NCI-H524 treated with DMSO at 0.1 percent for 48 hours (cell line): ENCODE data around the gene PPM1M.

Source experiments
- DNase-seq: peaks from one replicate; lab custom pipeline; 2025; lab: John Stamatoyannopoulos, UW

The PPM1M gene

DNA sequence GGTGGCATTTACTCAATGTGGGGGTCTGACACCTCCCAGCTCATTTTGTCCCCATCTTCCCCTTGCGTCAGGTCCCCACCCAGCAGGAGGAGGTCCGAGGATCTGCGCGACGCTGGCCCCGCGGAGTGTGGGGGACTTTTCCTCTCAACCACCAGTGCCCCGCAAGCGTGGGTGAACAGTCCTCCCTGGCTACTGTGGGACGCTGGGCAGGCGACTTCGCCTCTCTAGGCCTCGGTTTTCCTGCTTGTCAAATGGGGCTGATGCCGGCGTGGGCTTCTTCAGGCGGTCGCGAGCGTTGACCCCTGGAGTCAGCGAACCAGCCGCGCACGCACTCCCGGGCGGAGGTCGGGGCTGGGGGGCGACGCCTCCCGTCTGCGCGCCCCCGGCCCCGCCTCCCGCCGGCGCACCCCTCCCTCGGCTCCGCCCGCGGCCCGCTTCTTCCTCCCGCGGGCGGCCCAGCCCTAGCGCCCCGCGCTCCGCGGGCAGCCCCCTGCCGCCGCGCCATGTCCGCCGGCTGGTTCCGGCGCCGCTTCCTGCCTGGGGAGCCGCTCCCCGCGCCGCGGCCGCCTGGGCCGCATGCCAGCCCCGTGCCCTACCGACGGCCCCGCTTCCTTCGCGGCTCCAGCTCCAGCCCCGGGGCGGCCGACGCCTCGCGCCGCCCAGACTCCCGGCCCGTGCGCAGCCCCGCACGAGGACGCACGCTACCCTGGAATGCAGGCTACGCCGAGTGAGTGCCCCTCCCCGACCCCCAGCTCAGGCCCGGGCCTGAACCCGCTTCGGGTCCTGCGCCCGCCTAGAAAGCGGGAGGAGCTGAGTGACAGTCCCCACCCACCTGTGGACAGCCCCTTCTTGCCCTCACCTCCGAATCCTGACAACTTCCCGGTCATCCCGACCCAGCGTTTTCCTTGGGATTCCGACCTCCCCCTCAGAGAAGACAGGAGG is at the start of gene PPM1M:
Gene PPM1M (plus strand): TSS at position 438 of the 942 bp plus-strand sequence. CDS start 66 bp downstream, at position 504.
- DNase-seq = no peak

GRCh38 chr3:52195823-52196331 is 49.7 kb upstream of the PPM1M start:
- DNase-seq = no peak

GRCh38 chr3:52196977-52197376 is 48.6 kb upstream of the PPM1M start:
- DNase-seq = no peak

- DNase-seq = no peak
Observed at GRCh38 chr3:52197499-52197841, 48.1 kb upstream of the PPM1M start.

DNA sequence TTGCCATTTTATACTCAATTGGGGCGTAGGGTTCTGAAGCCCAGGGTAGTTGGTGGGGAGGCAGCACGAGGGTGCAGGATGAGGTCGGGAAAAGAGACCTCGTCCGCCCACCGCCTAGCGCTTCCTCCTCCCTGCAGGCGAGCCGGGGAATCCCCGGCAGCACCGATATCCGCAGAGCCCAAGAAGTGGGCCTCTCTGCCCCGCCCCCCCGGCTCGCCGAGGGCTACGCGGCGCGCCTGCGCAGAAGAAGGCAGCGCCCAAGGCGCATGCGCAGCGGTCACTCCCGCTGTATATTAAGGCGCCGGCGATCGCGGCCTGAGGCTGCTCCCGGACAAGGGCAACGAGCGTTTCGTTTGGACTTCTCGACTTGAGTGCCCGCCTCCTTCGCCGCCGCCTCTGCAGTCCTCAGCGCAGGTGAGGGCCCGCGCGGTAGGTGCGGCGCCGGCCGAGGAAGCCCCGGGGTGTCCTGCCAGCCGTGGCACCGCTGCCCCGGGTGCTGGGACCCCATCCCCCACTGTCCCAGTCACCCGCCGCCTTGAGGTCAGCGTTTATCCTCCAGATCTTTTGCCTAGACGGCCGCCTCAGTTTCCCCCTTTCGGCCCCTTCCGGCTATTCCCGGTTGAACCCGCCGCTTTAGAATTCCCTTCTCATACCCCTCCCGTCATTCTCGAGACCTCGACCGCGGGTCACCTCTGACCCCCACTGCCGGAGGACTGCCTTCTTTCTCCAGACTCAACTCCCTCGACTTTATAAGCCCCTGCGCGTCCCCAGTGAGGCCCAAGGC is 47.5 kb upstream of the PPM1M start, which contains the start of gene ALAS1:
Gene ALAS1 (plus strand): TSS at position 319 of the 784 bp plus-strand sequence. CDS start 1,082 bp downstream, outside the sequence.
- DNase-seq = peak; percentile 52

GRCh38 chr3:52198643-52199608 is 46.6 kb upstream of the PPM1M start:
- DNase-seq = no peak

DNA sequence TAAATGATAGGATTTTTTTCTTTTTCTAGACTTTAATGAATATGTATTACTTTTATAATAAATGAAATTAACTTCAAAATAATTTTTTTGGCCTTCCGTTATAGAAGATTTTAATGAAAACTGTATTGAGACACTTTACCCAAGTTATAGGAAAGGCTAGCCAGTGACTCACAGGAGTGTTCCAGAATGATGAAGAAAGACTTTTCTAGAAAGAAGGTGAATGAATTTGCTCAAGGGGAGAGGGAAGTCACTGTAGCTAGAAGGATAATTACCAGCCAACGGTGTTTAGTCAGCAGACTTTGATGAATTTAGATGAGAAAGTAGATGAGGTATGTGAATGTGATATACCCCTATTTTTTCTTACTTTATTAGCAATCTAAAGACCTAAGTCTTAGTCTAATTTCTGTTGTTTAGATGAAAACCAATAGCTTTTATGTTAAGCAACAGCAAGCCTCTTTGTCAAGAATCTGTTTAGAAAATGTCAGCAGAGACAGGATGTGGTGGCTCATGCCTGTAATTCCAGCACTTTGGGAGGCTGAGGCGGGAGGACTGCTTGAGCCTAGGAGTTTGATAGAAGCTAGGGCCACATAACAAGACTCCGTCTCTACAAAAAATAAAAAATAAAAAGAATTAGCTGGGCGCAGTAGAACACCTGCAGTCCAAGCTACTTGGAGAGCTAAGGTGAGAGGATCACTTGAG is 44.4 kb upstream of the PPM1M start:
- DNase-seq = no peak

DNA sequence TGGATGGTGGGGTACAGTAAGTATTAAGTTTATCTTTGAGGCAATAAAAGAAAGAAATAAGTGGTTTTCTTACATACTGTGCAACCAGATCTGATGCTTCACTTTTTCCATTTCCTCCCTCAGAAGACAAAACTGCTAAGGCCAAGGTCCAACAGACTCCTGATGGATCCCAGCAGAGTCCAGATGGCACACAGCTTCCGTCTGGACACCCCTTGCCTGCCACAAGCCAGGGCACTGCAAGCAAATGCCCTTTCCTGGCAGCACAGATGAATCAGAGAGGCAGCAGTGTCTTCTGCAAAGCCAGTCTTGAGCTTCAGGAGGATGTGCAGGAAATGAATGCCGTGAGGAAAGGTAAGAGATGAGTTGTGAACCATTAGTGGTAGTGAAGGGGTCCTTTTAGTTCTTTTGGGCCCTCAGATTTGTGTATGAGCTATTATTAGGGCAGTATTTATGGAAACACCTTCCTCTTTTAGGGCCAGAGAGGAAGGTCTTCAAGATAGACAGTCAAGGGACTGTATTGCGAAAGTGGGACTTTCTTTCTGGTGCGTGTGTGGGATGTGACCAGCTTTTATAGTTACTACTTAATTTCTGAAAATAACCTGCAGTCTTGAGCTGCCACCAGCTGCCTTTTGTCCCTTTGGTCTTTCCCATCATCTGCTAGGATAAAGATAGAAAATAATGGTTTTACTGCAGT is 43.0 kb upstream of the PPM1M start:
- DNase-seq = no peak

- no peak for DNase-seq
Observed at GRCh38 chr3:52203701-52204100, 41.9 kb upstream of the PPM1M start.

GRCh38 chr3:52204337-52205073 is 41.1 kb upstream of the PPM1M start:
- no peak for DNase-seq

DNA sequence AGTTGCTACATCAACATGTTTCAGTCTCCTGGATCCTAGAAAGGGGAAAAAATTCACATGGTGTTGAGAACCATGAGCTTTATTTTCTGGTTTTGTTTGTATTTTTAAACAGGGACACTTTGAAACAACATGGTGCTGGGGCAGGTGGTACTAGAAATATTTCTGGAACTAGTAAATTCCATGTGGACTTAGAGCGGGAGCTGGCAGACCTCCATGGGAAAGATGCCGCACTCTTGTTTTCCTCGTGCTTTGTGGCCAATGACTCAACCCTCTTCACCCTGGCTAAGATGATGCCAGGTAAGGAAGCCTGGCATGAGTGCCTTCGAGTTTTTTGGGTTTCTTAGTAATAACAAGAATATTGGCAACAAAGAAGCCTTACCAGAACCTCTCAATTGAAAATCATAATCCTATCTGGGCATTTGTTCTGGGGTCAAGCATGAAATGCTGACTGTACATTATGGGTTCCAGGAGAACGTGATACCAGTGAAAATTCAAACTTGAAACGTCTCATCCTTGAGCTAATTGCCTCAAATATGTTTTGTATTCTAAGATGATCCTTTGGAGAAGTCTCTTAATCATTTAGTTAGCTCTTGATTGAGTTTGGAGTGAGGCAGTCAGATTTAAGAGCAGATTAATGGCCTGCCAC is 39.7 kb upstream of the PPM1M start:
- DNase-seq = no peak

GRCh38 chr3:52208556-52208955 is 37.0 kb upstream of the PPM1M start:
- DNase-seq = no peak

GRCh38 chr3:52210037-52210436 is 35.5 kb upstream of the PPM1M start:
- DNase-seq = no peak

DNA sequence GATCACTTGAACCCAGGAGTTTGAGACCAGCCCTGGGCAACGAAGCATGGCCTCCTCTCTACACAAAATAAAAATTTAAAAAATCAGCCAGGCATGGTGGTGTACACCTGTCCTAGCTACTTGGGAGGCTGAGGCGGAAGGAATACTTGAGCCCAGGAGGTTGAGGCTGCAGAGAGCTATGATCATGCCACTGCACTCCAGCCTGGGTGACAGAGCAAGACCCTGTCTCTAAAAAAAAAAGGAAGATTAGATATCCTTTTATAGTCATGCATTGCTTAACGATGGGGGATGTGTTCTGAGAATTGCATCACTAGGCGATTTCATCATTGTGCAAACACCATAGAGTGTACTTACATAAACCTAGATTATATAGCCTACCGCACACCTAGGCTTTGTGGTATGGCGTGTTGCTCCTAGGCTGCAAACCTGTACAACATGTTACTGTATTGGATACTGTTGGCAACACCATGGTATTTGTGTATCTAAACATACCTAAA is 35.0 kb upstream of the PPM1M start:
- DNase-seq = no peak

GRCh38 chr3:52211268-52211891 is 34.2 kb upstream of the PPM1M start:
- DNase-seq = no peak

GRCh38 chr3:52213005-52213404 is 32.6 kb upstream of the PPM1M start:
- DNase-seq = no peak

GRCh38 chr3:52213901-52214300 is 31.7 kb upstream of the PPM1M start:
- no peak for DNase-seq

DNA sequence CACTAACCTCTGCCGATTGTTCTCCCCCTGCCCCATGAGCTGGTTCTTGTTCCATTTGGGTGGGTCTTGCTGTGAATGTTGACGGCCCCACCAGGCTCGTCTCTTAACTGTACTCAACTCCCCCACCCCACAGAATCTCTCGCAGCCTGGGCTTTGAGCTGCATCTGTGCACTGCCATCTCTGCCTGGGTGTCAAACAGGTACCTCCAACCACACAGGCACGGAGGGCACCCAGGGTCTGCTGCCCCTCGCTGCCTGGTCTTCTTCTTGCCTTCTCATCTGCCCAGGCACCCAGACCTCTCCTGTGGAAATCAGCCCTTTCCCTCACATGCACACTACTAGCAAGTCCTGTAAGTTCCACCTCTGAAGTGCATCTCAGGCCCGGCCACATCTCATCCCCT is 30.2 kb upstream of the PPM1M start:
- DNase-seq = no peak
